Measurements from ENCODE around the gene PLPP3.

- TF ChIP-seq CTCF (IDR thresholded peaks at IDR 0.05) (no peak), POLR2A (IDR thresholded peaks at IDR 0.05) (no peak)
Observed at GRCh38 chr1:56591909-56592308, 12.5 kb upstream of the PLPP3 start.

Measured in adrenal gland (tissue), 5 donors.